SIG-M5 (cell line): ENCODE results near the gene ZNF143.

Source experiments
- DNase-seq: peaks from one replicate; lab custom pipeline; 2025; lab: John Stamatoyannopoulos, UW

Gene ZNF143

DNA sequence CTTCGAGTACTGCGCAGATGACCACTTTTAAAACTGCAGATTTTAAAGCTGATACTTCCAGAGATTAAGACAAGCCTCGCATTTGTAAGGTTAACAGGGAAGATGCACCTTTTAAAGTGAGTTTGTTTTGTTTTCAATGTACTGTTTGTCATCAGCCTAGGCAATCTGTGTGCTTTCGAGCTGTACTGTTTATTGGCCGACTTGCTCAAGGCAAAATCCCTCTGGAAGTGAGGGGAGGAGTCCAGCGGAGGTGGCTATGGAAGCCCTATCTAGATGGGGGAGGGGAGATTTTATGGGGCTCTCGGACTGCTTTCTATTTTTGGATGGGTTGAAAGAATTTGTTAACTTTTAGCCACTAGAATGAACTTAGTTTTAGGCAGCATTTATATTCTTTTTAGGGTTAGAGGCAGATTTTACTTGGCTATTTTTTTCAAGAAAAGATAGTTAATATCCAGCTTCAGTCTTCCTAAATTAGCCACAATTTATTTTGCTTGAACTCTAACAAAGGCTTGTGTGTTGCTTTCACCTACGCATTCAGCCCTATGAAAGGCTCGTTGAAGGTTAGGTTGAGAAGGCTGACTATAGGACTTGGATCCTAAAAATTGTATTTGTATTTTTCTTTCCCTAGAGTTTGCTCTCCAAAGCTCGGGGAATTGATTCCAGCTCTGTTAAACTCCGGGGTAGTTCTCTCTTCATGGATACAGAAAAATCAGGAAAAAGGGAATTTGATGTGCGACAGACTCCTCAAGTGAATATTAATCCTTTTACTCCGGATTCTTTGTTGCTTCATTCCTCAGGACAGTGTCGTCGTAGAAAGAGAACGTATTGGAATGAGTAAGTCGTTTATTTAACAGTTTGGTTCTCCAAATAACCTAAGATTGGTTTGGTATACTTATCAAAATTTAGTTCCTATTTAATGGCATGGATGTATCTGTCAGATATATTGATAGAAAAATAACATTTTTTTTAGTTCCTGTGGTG, 114.7 kb downstream of the ZNF143 start:
- DNase-seq = no peak

DNA sequence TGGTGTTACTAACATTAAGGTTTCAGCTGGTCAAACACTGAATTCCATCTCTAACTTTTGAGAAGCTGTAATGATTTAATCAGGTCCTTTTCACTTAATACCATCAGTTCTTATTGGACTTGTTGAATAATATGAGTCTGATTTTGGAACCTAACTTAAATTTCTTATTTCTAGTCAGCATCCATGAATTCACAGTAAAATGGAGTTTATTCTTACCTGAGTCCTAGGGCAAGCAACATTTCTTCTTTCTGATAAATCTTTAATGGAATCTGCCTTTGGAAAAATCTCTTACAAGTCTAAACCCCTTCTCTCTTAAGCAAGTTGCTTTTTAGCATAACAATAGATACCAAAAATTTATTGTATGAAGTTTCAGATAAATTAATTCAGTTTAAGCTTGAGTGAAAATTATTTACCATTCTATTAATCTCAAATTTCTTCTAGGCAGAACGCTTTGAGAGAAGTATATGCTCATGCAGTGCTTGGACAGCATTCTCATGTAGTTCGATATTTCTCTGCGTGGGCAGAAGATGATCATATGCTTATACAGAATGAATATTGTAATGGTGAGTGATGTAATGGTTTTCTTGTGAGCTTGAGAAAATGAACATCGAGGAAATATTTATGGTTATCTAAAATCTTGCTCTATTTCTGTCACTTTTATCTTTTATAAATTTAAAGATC, 116.0 kb downstream of the ZNF143 start:
- no peak for DNase-seq

DNA sequence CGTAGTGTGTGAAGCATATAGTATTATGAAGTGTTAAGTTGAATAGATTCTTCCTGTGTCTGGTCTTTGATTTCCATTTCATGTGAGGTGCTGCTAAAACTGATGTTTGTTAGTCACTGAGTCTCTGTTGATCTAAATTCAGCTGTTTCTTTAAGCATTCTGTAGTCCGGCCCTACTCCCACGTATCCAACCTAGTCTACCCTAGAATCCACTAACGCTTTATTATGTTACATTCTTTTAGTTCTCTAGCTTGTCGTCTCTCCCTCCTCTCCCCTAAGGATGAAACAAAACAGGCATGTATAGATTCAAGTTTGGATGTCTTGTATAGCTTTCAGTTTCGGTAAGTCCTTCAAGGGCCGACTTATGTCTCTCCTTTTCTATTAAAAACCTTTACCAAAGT, 116.7 kb downstream of the ZNF143 start:
- DNase-seq = no peak
